Heart left ventricle (tissue), 16 donors: ENCODE measurements around the gene NYAP1. TPM values are rescaled to one million over a fixed set of nuclear protein-coding genes. Genes with fewer than 3 reads are reported as not detected.
"Not testable (repeated sequence)": the region's sequence is repeated elsewhere in the genome, so short reads cannot be mapped to it uniquely, and the experiment has no call there.

Experiments
- ATAC-seq, 4 donors: fragments of 200-7000 bp; cut with Tn5 transposase; one replicate each; pipeline ENCODE4 v1.9.1; 2020 to 2022; ENCODE audit warnings: moderate library complexity in 4 of 4, mild to moderate bottlenecking in 3 of 4, moderate number of reproducible peaks in 1 of 4
- DNase-seq, 5 donors: peaks; one replicate each; pipeline ENCODE4 v3.0.0-alpha.2; 2020
- H3K27ac ChIP-seq, 12 donors: fragments of 200-600 bp; sonication (generic) in 4 of 12; one replicate each; pipeline versions ENCODE4 v1.5.0 to v1.8.0; 2016 to 2022; ENCODE audit warnings: mild to moderate bottlenecking in 2 of 12
- H3K27me3 ChIP-seq, 9 donors: fragments of 200-600 bp; sonication (generic) in 2 of 9; one replicate each; pipeline versions ENCODE4 v1.5.1 to v1.8.0; 2016 to 2022; ENCODE audit warnings: mild to moderate bottlenecking in 3 of 9
- H3K36me3 ChIP-seq, 9 donors: fragments of 200-600 bp; sonication (generic) in 2 of 9; one replicate each; pipeline versions ENCODE4 v1.5.0 to v1.8.0; 2018 to 2022; ENCODE audit warnings: mild to moderate bottlenecking in 2 of 9
- H3K4me1 ChIP-seq, 12 donors: fragments of 200-600 bp; sonication (generic) in 4 of 12; one replicate each; pipeline versions ENCODE4 v1.5.0 to v1.8.0; 2016 to 2022; ENCODE audit warnings: mild to moderate bottlenecking in 3 of 12
- H3K4me3 ChIP-seq, 12 donors: fragments of 200-600 bp; sonication (generic) in 4 of 12; one replicate each; pipeline versions ENCODE4 v1.5.0 to v1.8.0; 2017 to 2022; ENCODE audit warnings: mild to moderate bottlenecking in 9 of 12, moderate library complexity in 4 of 12
- H3K9me3 ChIP-seq, 12 donors: fragments of 200-600 bp; sonication (generic) in 4 of 12; one replicate each; pipeline versions ENCODE4 v1.5.0 to v1.8.0; 2016 to 2022; ENCODE audit warnings: mild to moderate bottlenecking in 1 of 12
- POLR2A ChIP-seq, 2 donors: fragments of 450-650 bp; IDR thresholded peaks; one replicate each; pipeline ENCODE4 v1.6.1; 2017; ENCODE audit warnings: antibody characterized with exemption in 2 of 2, mild to moderate bottlenecking in 2 of 2, moderate library complexity in 2 of 2
- WGBS, 4 donors: extraction: QIAGEN DNeasy Blood & Tissue Kit in 2 of 4; methylation state at CpG; one replicate each; pipeline versions ENCODE4 v1.1.5 to v1.1.7; 2013 to 2018; 5-methylcytosine and 5-hydroxymethylcytosine counted together
- intact Hi-C, 10 donors: fragments of 100-400 bp; cut with DNase I; formaldehyde crosslinking; loops; one replicate each; pipeline versions ENCODE4 v1.11.1 to v1.14.2; 2022
- polyA plus RNA-seq, 2 donors: library from polyadenylated mRNA; stranded (reverse); fragments of 200-250 nt; gene quantifications; one replicate each; pipeline ENCODE4 v1.2.3, GENCODE V29; 2013
- total RNA-seq, 9 donors: library from RNA; depleted of rRNA in 2 of 9; stranded (reverse); fragments of >200 nt in 2 of 9; fragmentation: NEBNext Ultra II Directional in 3 of 9; extraction: Animal tissue kit (Norgen Biotek cat#: 25700) in 3 of 9; gene quantifications; one replicate each; pipeline versions ENCODE4 v1.1.0 to v1.2.4, GENCODE V29; 2016 to 2023
- TF ChIP-seq, protein P1 (sequence below), 12 donors: fragments of 200-600 bp; sonication (generic) in 4 of 12; IDR thresholded peaks; one replicate each; pipeline versions ENCODE4 v1.5.0 to v1.8.0; 2018 to 2022; ENCODE audit warnings: antibody characterized with exemption in 12 of 12, mild to moderate bottlenecking in 5 of 12
- donor health status: ischemic (EF 13 %, LVEDD 7.1; RV severe dilation, severe dysfunction).
- donor health status: healthy with polysubstance abuse.
- donor health status: DM: no; HTN: yes; CAD: no.
- donor health status: DM: no; HTN: no; CAD: no.
- donor health status: ischemic (EF 25% LVEDD 6.9; RV normal size, moderate dysfunction).
- donor health status: ischemic (EF 25% LVEDD 5.7; RV mildly dilated, moderate dysfunction).
- donor health status: healthy.
- donor health status: DM: yes; HTN: yes; CAD: no.
- donor health status: ischemic (EF 35%, LVEDD 5.7; RV mildly dilated, moderate dysfunction).
- donor health status: nonischemic (EF 11% LVEDD 7.7; RV severe dilation, severe dysfunction).
- donor health status: DM: yes; HTN: yes; CAD: no.
- donor health status: PGD.
- donor health status: ischemic (EF 29% LVEDD 5.4; RV normal size, mild dysfunction).
- donor health status: nonischemic (EF 23%, LVEDD 6.1; RV moderate dilation, normal function).

Gene NYAP1
- total and polyA plus RNA-seq, 11 donors = 0.16 to 1.1 (median 0.40) TPM; not detected in 3

DNA sequence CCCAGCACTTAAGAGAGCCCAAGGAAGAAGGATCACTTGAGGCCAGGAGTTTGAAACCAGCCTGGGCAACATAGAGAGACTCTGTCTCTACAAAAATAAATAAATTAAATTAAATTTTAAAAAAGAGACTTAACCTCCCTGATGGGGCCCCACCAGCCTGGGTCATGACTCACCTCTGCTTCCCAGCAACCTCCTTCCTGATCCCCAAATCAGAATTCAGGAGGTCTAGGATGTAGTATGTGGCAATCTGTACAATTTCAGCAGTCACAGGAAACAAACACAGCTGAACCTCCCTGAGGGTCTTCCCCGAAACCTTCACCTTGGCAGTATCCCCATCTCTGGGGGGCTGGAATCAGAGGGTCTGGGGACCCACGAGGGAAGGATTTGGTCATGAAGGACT, 37.7 kb upstream of the NYAP1 start:
- intact Hi-C loops = no loop called here
- Histone ChIP-seq H3K27me3 (no peaks in the 10 kb centered on the region), H3K4me1 (peaks cover 0 to 43% (median 17%) of the 10 kb centered on the region in 12 donors), H3K4me3 (no peak overlapping the region), H3K27ac (peak overlapping the region in 2 of 12 donors; percentile 5 to 79), H3K36me3 (no peaks in the 10 kb centered on the region), H3K9me3 (no peaks in the 10 kb centered on the region)
- ATAC-seq (no peak), DNase-seq (no peak)
- WGBS, 4 donors = 67 to 79% (median 72%) methylated on average over 2 of the region's 2 CpGs
- TF ChIP-seq POLR2A (IDR thresholded peaks at IDR 0.05) = no peak

DNA sequence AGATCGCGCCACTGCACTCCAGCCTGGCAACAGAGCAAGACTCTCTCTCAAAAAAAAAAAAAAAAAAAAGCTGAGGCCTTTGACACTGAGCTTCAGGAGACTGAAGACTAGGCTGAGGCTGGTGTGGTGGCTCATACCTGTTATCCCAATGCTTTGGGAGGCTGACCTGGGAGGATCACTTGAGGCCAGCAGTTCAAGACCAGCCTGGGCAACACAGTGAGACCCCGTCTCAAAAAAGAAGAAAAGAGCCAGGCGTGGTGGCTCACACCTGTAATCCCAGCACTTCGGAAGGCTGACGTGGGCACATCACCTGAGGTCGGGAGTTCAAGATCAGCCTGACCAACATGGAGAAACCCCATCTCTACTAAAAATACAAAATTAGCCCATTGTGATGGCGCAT, 36.4 kb upstream of the NYAP1 start:
- H3K36me3 ChIP-seq, H3K27me3 ChIP-seq, ATAC-seq, H3K27ac ChIP-seq, H3K4me3 ChIP-seq, intact Hi-C loops, H3K9me3 ChIP-seq: not testable (repeated sequence)
- WGBS, 4 donors = 85 to 98% (median 97%) methylated on average over 8 of the region's 8 CpGs
- peaks cover 0 to 43% (median 17%) of the 10 kb centered on the region in 12 donors for H3K4me1 ChIP-seq
- DNase-seq = peak in 1 of 5 donors; percentile 3

DNA sequence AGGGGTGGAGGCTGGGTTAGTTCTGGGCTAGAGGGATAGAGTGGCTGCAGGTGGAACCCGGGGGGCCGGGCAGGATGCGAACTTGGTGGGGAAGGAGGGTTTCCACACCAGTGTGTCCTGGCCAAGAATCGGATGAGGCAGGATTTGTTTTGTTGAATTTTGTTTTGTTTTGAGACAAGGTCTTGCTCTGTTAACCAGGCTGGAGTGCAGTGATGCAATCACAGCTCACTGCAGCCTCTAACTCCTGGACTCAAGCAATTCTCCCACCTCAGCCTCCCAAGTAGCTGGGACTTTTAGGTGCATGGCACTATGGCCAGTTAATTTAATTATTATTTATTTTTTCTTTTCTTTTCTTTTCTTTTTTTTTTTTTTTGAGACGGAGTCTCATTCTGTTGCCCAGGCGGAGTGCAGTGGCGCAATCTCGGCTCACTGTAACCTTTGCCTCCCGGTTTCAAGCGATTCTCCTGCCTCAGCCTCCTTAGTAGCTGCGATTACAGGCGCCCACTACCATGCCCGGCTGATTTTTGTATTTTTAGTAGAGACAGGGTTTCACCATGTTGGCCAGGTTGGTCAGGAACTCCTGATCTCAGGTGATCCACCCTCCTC, 34.4 kb upstream of the NYAP1 start:
- TF ChIP-seq, protein P1, sequence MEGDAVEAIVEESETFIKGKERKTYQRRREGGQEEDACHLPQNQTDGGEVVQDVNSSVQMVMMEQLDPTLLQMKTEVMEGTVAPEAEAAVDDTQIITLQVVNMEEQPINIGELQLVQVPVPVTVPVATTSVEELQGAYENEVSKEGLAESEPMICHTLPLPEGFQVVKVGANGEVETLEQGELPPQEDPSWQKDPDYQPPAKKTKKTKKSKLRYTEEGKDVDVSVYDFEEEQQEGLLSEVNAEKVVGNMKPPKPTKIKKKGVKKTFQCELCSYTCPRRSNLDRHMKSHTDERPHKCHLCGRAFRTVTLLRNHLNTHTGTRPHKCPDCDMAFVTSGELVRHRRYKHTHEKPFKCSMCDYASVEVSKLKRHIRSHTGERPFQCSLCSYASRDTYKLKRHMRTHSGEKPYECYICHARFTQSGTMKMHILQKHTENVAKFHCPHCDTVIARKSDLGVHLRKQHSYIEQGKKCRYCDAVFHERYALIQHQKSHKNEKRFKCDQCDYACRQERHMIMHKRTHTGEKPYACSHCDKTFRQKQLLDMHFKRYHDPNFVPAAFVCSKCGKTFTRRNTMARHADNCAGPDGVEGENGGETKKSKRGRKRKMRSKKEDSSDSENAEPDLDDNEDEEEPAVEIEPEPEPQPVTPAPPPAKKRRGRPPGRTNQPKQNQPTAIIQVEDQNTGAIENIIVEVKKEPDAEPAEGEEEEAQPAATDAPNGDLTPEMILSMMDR (IDR thresholded peaks at IDR 0.05) = no peak
- DNase-seq = peak in 1 of 5 donors; percentile 18
- no peaks in the 10 kb centered on the region for H3K9me3 ChIP-seq

DNA sequence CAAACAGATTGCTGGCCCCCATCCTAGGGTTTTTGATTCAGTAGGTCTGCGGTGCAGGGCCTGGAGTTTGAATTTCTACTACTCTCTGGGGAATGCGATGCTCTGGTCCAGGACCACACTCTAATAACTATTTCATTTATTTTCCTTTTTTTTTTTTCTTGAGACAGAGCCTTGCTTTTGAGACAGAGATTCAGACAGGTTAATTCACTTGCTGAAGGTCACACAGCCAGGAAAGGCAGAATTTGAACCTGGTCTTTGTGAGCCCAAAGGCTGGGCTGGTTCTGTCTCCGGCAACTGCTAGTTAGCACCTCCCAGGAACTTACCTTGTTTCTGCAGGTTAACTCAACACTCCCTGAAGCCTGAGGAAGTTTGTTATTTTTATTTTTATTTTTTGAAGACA, 31.2 kb upstream of the NYAP1 start:
- 88 to 94% (median 92%) methylated on average over 3 of the region's 3 CpGs for WGBS, 4 donors
- TF ChIP-seq, protein P1 (IDR thresholded peaks at IDR 0.05) = no peak
- TF ChIP-seq POLR2A (IDR thresholded peaks at IDR 0.05) = no peak
- ATAC-seq (no peak), DNase-seq (no peak)
- H3K36me3 ChIP-seq = no peaks in the 10 kb centered on the region
- peaks cover 0 to 13% (median 1%) of the 10 kb centered on the region in 12 donors for H3K4me1 ChIP-seq
- H3K4me3 ChIP-seq = no peak overlapping the region
- H3K9me3 ChIP-seq = no peaks in the 10 kb centered on the region
- intact Hi-C loops = no loop called here
- H3K27me3 ChIP-seq = no peaks in the 10 kb centered on the region
- H3K27ac ChIP-seq = no peak overlapping the region

More for the DNA sequence above, 34.4 kb upstream of the NYAP1 start:
- Histone ChIP-seq H3K4me3 (peak overlapping the region in 4 of 12 donors; percentile 60 to 82 (median 66)), H3K27me3 (no peaks in the 10 kb centered on the region), H3K27ac (peak overlapping the region in 5 of 12 donors; percentile 85 to 97 (median 90)), H3K36me3 (no peaks in the 10 kb centered on the region), H3K4me1 (peaks cover 0 to 32% (median 9%) of the 10 kb centered on the region in 12 donors)
- intact Hi-C loops = no loop called here
- 87 to 92% (median 90%) methylated on average over 13 of the region's 13 CpGs for WGBS, 4 donors
- no peak for ATAC-seq

DNA sequence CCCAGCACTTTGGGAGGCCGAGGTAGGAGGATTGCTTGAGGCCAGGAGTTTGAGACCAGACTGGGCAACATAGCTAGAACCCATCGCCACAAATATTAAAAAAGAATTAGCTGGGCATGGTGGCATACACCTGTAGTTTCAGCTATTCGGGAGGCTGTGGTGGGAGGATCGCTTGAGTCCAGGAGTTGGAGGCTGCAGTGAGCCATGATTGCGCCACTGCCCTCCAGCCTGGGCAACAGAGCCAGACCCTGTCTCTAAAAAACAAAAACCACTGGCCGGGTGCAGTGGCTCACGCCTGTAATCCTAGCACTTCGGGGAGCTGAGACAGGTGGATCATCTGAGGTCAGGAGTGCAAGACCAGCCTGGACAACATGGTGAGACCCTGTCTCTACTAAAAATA, 29.9 kb upstream of the NYAP1 start:
- intact Hi-C loops, H3K27ac ChIP-seq, H3K4me3 ChIP-seq, H3K9me3 ChIP-seq, ATAC-seq, H3K36me3 ChIP-seq, H3K27me3 ChIP-seq, DNase-seq: not testable (repeated sequence)
- 92 to 98% (median 96%) methylated on average over 8 of the region's 8 CpGs for WGBS, 4 donors
- peaks cover 0 to 13% (median 1%) of the 10 kb centered on the region in 12 donors for H3K4me1 ChIP-seq

DNA sequence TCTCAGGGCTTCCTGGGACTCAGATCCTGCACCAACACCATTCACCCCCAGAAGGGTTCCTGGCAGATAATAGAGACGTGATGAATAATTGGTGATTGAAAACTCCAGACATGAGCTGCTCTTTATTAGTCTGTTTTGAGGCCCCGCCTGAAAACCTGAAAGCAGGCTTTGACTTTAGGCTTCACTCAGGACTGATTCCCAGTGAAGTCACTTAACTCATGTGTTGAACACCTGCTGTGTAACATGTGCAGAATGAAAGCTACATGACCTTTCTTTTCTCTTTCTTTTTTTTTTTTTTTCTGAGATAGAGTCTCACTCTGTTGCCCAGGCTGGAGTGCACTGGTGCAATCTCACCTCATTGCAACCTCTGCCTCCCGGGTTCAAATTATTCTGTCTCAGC, 28.5 kb upstream of the NYAP1 start:
- H3K4me3 ChIP-seq = no peak overlapping the region

More for the DNA sequence above, 28.5 kb upstream of the NYAP1 start:
- DNase-seq = no peak
- intact Hi-C loops = no loop called here
- WGBS, 4 donors = 90 to 95% (median 91%) methylated on average over 3 of the region's 3 CpGs
- Histone ChIP-seq H3K4me1 (peaks cover 0 to 8% (median 0%) of the 10 kb centered on the region in 12 donors), H3K9me3 (no peaks in the 10 kb centered on the region), H3K27me3 (no peaks in the 10 kb centered on the region), H3K27ac (no peak overlapping the region), H3K36me3 (peaks cover 0 to 5% (median 0%) of the 10 kb centered on the region in 9 donors)
- TF ChIP-seq, protein P1 (IDR thresholded peaks at IDR 0.05) = no peak
- no peak for TF ChIP-seq POLR2A (IDR thresholded peaks at IDR 0.05)
- no peak for ATAC-seq
